NCI-H1436 (cell line): Measurements from ENCODE around the gene ZNF302.
A peak's percentile ranks its signal among the peaks of the same experiment; 100 is the strongest.
"Not testable (repeated sequence)": the region's sequence is repeated elsewhere in the genome, so short reads cannot be mapped to it uniquely, and the experiment has no call there.

Experiments
- DNase-seq: peaks from one replicate; lab custom pipeline; 2025; lab: John Stamatoyannopoulos, UW

The ZNF302 gene

DNA sequence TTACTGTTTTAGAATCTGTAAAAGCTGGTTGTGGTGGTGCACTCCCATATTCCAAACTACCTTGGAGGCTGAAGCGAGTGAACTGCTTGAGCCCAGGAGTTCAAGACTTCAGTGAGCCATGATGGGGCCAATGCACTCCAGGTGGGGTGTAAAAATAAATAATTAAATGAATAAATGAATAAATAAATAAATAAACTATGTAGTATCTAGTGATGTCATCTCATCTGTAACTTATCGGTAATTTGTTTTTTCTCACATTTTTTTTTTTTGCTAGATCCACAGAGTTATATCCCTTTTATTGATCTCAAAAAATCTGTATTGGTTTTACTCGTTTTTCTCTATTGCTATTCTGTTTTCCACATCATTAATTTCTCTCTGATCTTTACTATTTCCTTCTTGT is 5.5 kb upstream of the ZNF302 start:
- DNase-seq: no peak

DNA sequence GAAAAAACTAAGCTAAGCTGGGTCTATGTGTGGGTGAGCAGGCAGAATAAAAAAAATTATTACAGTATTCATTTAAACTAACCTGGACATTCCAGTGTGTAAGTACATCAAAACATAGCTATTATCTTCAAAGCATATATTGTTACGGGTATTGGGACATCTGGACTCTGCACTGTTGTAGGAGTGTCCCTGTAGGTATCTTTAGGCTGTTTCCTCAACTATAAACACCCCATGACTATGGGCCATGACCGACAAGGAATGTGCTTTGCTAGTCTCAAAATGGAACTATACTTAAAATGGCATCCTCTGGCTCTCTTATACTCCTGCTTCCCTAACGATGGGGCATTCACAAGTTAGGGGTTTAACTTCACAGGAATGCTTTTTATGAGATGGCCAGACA is 3.9 kb upstream of the ZNF302 start:
- DNase-seq: no peak

DNA sequence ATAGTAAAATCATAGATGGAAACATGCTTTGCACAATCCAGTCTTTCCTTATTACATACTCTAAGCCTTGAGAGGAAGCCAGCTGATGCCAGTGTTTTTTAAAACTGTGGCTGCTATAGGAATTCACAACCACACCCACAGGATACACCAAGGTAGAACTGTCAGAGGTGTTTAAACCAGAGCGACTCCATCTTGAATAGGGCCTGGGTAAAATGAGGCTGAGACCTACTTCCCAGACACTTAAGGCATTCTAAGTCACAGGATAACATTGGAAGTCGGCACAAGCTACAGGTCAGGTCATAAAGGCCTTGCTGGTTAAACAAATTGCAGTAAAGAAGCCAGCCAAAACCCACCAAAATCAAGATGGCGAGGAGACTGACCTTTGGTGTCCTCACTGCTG is 2.2 kb upstream of the ZNF302 start:
- no peak for DNase-seq

DNA sequence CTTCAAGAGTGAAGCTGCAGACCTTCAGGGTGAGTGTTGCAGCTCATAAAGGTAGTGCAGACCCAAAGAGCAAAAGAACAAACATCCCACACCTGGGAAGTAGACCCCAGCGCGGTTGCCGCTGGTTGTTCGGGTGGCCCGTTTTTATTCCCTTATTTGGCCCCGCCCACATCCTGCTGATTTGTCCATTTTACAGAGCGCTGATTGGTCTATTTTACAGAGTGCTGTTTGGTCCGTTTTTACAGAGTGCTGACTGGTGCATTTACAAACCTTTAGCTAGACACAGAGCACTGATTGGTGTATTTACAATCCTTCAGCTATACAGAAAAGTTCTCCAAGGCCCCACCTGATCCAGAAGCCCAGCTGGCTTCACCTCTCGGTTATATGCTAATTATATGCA is 1.6 kb upstream of the ZNF302 start:
- DNase-seq: no peak

DNA sequence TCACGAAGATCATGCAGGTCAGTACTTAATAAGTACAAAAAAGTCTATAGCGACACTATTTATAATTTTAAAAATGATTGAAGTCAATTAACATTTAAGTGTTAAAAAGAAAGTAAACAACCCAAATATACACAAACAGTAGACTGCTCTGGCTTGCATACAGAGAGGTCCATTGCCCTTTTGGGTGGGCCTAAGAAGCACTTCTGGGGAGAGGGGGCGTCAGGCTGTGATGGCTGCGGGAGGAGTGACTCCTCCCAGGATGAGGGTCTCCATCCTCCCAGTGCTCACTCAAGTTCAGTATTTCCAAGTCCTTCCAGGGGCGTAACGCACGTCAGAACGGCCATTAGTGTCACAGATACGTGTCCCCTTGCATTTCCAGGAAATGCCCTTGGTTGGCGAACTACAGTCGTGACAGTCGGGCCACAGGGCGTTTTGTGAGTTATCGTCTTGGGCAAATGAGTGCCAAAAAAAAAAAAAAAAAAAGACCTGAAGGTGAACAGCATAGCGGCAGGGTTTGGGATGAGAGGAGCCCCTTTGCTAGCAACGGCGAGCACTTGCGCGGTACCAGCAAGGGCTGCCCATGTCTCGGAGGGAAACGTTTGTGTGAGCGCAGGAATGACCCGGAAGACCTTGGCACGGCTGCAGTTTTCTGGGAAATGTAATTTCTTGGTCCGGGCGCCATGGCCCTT is 637 bp upstream of the ZNF302 start, which contains the start of gene SCGB2B2:
TSS of gene SCGB2B2 (minus strand) at position 463 of the 689 bp plus-strand sequence. CDS start 82,596 bp downstream, outside the sequence.
- DNase-seq: peak; percentile 80

GRCh38 chr19:34678085-34678412 is 571 bp downstream of the ZNF302 start:
- DNase-seq: no peak

DNA sequence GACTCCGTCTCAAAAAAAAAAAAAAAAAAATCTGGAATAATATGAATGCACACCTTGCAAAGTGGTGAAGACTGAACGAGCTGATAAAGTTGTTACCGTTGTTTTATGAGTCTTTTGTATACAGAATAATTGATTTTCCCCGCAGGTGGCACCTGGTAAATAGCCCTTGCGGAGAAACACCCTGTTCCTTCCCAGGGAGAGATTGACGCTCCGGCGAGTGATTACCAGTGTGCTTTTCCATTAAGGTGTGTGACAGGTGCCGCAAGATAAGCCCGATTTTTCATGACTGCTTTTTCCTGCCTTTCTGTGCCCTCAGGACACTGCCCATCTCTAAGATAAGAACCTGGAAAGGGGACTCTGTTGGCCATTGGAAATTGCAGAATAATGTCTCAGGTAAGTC is 943 bp downstream of the ZNF302 start:
- DNase-seq: no peak

- no peak for DNase-seq
Measured at GRCh38 chr19:34681478-34681877, 4.0 kb downstream of the ZNF302 start.

GRCh38 chr19:34685266-34685665 is 7.8 kb downstream of the ZNF302 start:
- DNase-seq: not testable (repeated sequence)

DNA sequence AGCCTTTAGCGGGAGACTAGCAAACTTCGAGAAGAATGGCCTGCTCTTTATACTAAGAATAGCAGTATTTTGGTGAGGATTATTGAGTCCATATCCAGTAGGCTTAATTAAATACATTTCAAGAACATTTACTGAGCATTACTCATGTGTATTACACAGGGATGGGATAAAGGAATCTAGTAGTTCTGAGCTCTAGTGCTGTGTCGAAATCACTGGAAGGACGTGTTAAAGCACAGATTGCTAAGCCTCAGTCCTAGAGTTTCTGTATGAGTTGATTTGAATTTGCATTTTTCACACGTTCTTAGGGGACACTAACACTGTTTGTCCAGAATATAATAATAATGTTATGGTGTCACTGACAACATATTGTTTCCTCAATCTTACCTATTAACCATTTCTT is 9.0 kb downstream of the ZNF302 start:
- DNase-seq: no peak

DNA sequence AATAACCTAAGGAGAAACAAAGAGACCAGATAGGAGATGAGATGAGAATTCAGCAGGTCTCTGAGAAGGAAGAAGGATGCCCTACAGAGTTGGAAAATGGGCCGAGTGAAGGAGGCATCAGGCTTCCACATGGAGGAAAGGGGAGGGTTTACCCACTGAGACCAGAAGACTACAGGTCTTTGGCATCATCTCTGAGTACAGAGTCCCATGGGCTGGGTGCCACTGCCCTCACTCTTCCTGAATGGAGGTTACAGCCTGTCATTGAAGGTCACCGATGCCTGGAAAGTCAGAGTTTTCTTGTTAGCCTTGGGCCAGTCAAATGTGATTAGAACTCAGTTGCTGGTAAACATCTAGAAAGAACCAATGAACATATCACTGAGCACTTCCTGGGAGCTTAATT is 9.9 kb downstream of the ZNF302 start:
- DNase-seq: no peak

DNA sequence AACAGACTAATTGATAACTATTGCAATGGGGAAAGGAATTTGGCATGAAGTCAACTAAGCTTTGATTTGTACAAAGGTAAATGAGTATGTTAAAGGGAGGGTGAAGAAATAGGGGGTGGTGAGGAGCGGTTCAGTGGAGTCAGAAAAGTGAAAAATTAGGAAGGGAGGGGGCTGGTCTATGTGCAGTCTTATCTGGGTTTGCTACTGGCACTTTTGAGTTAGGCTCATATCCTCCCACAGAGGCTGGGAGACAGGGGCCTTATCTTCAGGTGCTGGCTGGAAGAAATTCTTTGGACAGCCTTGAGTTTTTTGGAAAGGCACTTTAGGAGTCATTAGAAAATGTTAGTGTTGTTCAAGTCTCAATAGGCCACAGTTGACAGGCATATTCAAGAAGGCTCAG is 11.1 kb downstream of the ZNF302 start:
- DNase-seq: no peak

DNA sequence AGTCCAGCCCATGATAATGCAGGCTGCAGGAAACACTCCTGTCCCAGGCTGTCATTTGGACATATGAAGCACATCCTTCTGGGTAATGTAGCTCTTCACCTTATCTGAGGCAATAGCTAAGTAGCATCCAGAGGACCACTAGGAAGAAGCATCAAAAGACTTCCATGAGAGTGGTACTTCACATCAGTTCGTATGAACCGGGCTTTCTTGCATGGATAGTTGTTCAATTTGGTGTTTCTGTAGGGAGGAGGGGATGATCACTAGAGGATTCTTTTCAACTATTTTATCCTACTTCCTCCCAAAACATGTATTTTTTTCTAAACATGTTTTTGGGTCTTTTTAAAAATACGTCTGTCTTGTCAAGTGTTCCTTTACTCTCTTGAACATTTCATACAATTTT is 12.9 kb downstream of the ZNF302 start:
- DNase-seq: no peak

- DNase-seq: no peak
Measured at GRCh38 chr19:34692549-34692948, 15.1 kb downstream of the ZNF302 start.

- DNase-seq: no peak
Measured at GRCh38 chr19:34707661-34708060, 30.2 kb downstream of the ZNF302 start.

GRCh38 chr19:34711890-34712289 is 34.4 kb downstream of the ZNF302 start:
- DNase-seq: no peak

DNA sequence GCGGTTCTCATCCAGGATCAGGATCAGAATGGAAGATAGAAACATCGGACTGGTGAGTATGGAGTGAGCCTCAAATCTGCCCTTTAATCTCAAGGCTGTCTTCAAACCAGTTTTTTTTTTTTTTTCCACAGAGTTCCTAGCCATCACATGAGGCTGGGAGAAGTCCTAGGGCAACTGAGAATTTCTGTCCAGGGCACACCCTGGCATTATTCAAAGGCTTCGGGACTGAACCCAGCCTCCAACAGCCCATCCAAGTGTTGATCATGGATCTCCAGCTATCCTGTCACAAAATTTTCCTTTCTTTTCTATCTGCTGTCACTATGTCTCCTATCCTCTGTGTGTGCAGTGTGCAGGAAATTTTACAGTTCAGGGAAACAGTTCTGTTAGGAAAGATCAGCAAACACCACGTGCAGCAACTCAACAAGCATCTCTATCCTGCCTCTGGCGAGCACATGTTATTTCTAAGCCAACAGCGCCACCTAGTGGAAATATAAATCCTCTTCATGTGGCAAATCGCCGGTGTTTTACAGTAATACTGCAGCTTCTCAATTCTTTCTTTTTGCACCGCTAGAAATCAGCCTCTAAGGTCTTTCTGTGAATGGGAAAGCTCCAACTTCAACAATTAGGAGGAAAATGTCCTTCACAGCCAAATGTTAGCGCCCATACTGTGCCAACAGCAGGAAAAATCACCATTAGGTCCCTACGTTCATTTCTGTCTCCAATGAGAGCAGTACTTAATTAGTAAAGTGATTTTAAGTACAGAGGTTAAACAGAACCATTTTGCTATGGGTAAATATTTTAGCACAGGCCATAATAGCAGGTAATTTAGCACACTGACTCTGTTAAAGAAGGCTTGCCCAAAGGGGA is 35.1 kb downstream of the ZNF302 start:
- peak; percentile 60 for DNase-seq

- no peak for DNase-seq
Measured at GRCh38 chr19:34713262-34713637, 35.8 kb downstream of the ZNF302 start.

- no peak for DNase-seq
Measured at GRCh38 chr19:34715357-34715756, 37.9 kb downstream of the ZNF302 start.

DNA sequence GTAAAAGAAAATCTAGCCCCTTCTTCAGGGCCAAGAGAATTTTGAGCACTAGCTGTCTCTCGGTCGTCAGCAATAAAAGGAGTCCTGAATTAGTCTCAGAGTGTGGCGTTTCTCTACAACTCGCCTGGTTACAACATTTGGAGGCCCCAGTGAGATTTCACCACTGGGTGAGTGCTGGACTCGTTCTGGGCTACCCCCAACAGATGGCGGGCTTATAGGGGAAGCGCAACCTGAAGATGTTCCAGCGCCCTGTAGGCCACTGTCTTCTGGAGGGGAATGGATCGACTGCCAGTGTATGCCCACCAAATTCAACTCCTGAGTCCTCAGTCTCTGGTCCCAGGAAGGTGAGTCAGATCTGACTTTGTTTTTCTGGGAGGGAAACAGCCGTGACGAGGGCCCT is 44.9 kb downstream of the ZNF302 start:
- no peak for DNase-seq

DNA sequence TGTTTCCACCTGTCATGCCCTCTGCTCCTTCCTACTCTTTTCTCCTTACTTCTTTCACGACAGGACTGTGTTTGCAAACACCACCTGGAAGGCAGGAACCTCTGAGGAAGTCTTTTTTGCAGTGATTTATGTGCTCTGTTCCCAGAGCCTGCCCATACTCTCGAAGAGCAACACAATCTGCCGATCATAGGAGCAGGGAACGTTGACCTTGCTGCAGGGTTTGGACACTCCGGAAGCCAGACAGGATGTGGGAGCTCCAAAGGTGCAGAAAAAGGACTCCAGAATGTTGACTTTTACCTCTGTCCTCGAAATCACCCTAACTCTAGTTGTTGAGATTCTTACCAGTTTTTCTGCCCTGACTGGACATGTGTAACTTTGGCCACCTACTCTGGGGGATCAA is 47.9 kb downstream of the ZNF302 start:
- DNase-seq: no peak

DNA sequence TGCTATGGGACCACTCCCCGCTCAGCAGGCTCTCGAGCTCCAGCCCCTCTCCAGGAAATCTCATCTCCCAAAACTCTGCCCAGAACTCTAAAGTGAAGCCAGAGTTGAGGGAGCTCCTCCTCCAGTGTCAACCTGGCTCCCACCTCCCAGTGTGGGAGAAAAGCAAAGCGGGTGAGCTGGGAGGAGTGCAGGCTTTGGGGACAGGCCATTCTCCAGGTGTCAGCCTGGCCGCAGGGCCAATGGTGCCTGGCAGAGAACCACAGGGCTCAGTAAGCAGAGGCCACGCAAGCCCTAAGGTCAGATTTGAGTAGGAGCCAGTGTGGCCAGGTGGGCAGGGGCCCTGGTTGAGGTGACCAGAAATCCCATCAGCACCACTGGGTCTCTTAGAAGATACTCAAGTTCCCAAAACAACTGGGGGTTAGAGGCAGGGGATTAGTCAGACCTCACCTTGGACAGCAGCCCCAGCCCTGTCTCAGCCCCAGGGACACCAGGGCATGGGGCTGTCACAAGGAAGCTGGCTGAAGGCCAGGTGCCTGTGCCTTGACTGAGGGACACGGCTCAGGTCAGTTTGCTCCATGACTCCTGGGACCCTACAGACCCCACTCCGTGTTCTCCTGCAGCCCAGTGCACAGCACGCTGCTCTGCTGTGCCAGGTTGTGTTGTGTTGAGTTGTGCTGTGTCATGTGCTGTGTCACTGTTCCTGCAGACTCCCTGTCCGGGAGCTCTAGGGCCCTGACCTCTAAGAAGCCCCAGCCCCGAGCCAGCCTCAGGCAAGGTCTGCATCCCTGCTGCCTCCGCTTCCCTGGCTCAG is 53.7 kb downstream of the ZNF302 start:
- DNase-seq: no peak

DNA sequence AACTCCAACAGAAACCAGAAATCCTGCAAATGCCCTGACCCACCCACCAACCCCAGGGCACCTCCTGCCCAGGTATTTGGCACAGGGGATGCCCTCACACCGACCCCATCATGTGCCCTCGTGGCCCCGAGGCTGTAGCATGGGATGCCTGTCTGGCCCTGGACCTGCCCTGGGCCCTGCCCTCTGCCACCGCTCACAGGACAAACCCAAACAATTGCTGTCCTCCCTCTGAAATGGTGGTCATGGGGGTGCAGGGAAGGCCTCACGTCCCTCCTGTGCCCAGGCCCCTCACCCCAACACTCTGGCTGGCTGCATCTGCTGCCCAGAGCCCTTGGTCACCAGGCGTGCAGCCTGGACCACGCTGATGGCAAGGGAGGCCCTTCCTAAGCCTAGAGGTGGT is 54.5 kb downstream of the ZNF302 start:
- DNase-seq: no peak
